ENCODE data around the gene MCTP1.

DNA sequence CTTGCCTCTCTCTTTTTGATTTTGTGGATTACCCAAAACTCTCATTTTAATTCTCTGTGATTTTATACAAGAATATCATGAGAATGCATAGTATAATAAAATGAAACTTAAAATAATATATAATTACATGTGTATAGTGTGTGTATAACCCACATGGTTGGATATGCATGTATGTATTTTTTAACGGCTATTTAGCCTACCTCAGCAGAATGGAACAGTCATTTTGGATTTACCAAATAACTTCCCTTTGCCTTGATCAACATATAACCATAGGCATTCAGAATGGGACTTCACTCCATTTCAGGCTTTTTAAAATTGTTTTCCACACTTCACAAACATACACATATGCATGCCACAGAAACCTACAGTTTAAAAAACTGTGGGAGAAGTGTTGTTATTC is 505.2 kb downstream of the MCTP1 start:
- TF ChIP-seq, protein P1, sequence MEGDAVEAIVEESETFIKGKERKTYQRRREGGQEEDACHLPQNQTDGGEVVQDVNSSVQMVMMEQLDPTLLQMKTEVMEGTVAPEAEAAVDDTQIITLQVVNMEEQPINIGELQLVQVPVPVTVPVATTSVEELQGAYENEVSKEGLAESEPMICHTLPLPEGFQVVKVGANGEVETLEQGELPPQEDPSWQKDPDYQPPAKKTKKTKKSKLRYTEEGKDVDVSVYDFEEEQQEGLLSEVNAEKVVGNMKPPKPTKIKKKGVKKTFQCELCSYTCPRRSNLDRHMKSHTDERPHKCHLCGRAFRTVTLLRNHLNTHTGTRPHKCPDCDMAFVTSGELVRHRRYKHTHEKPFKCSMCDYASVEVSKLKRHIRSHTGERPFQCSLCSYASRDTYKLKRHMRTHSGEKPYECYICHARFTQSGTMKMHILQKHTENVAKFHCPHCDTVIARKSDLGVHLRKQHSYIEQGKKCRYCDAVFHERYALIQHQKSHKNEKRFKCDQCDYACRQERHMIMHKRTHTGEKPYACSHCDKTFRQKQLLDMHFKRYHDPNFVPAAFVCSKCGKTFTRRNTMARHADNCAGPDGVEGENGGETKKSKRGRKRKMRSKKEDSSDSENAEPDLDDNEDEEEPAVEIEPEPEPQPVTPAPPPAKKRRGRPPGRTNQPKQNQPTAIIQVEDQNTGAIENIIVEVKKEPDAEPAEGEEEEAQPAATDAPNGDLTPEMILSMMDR (IDR thresholded peaks at IDR 0.05; ENCODE audit: low read depth, low read length), result no peak
- no peak for TF ChIP-seq EZH2phosphoT487 (IDR thresholded peaks at IDR 0.05; ENCODE audit: low read depth)

Data from OCI-LY3 (cell line).